Common myeloid progenitor, CD34-positive (primary cell): ENCODE measurements around the gene XRCC2.

ENCODE experiments used
- CTCF ChIA-PET: fragments of 350-600 bp; sonication (Branson Sonifier 250); formaldehyde crosslinking; loops from one replicate; lab custom pipeline; 2021; ENCODE audit warnings: antibody characterized with exemption; lab: Charles Lee
- POLR2A ChIA-PET: fragments of 350-600 bp; sonication (Branson Sonifier 250); formaldehyde crosslinking; loops from one replicate; lab custom pipeline; 2021; ENCODE audit warnings: antibody characterized with exemption; lab: Charles Lee
- DNase-seq, 3 donors: peaks; one replicate each; pipeline versions ENCODE4 v3.0.0 to v3.0.0-alpha.2; 2013
- H3K27ac ChIP-seq, 2 experiments: 1 replicate in 1 of 2; 2 replicates in 1 of 2; pipeline ENCODE4 v1.7.0; 2013; ENCODE audit warnings: inconsistent platforms in 2 of 2, low read length in 2 of 2, mild to moderate bottlenecking in 2 of 2, low read depth in 1 of 2, moderate library complexity in 1 of 2; ENCODE audit not compliant: severe bottlenecking in 2 of 2, insufficient read depth in 1 of 2, poor library complexity in 1 of 2
- H3K27me3 ChIP-seq, 5 experiments: replicated peaks in 2 of 5; 1 replicate in 3 of 5; 2 replicates in 2 of 5; pipeline versions ENCODE4 v1.6.1 to v1.7.0; 2013; ENCODE audit warnings: low read length in 4 of 5, mild to moderate bottlenecking in 2 of 5, moderate library complexity in 2 of 5, inconsistent platforms in 1 of 5; ENCODE audit not compliant: insufficient read depth in 5 of 5, control insufficient read depth in 4 of 5
- H3K36me3 ChIP-seq, 4 experiments: 1 replicate in 2 of 4; 2 replicates in 2 of 4; pipeline versions ENCODE4 v1.6.1 to v1.7.0; 2013; ENCODE audit warnings: low read length in 3 of 4, control low read depth in 1 of 4, mild to moderate bottlenecking in 1 of 4; ENCODE audit not compliant: control insufficient read depth in 4 of 4, insufficient read depth in 4 of 4
- H3K4me1 ChIP-seq, 4 experiments: 1 replicate in 3 of 4; 2 replicates in 1 of 4; pipeline versions ENCODE4 v1.6.1 to v1.7.1; 2013; ENCODE audit warnings: low read length in 3 of 4, mild to moderate bottlenecking in 3 of 4, control low read depth in 1 of 4, inconsistent platforms in 1 of 4, moderate library complexity in 1 of 4; ENCODE audit not compliant: control insufficient read depth in 4 of 4, insufficient read depth in 4 of 4; ENCODE audit errors: control extremely low read depth in 1 of 4
- H3K4me3 ChIP-seq, 7 experiments: 1 replicate in 4 of 7; 2 replicates in 3 of 7; pipeline versions ENCODE4 v1.5.1 to v1.7.0; 2013; ENCODE audit warnings: mild to moderate bottlenecking in 7 of 7, low read length in 6 of 7, moderate library complexity in 6 of 7, inconsistent platforms in 2 of 7, low read depth in 2 of 7, control low read depth in 1 of 7; ENCODE audit not compliant: insufficient read depth in 4 of 7, control insufficient read depth in 1 of 7; ENCODE audit errors: extremely low read depth in 1 of 7
- H3K9me3 ChIP-seq, 5 experiments: 1 replicate in 4 of 5; 2 replicates in 1 of 5; pipeline versions ENCODE4 v1.6.1 to v1.7.1; 2013; ENCODE audit warnings: low read length in 4 of 5, mild to moderate bottlenecking in 2 of 5, inconsistent platforms in 1 of 5, low read depth in 1 of 5, moderate library complexity in 1 of 5; ENCODE audit not compliant: control insufficient read depth in 4 of 5, insufficient read depth in 2 of 5; ENCODE audit errors: control extremely low read depth in 1 of 5
- WGBS: methylation state at CpG from one replicate; pipeline ENCODE4 v1.1.5; 2013; ENCODE audit not compliant: insufficient coverage; 5-methylcytosine and 5-hydroxymethylcytosine counted together

Gene XRCC2

GRCh38 chr7:152618427-152618826, 57.5 kb downstream of the XRCC2 start:
- CTCF ChIA-PET: no interaction called here
- POLR2A ChIA-PET: no interaction called here

GRCh38 chr7:152617056-152617455, 58.9 kb downstream of the XRCC2 start:
- POLR2A ChIA-PET: interaction anchor here (0.7 kb wide), 1 partner anchor 15 kb away, joined by 5 read pairs; no protein-coding TSS in a partner anchor
- H3K36me3 ChIP-seq: no peaks in the 10 kb centered on the region
- no peak for DNase-seq
- CTCF ChIA-PET: no interaction called here
- peaks cover 0 to 5% (median 0%) of the 10 kb centered on the region in 5 experiments for H3K9me3 ChIP-seq
- no peak overlapping the region for H3K4me3 ChIP-seq
- H3K27me3 ChIP-seq: peaks cover 0 to 3% (median 0%) of the 10 kb centered on the region in 5 experiments
- WGBS: 67% methylated on average over 2 of the region's 5 CpGs
- H3K27ac ChIP-seq: no peak overlapping the region
- H3K4me1 ChIP-seq: no peaks in the 10 kb centered on the region

More at GRCh38 chr7:152618427-152618826, 57.5 kb downstream of the XRCC2 start:
- no peak overlapping the region for H3K27ac ChIP-seq
- H3K36me3 ChIP-seq: no peaks in the 10 kb centered on the region
- DNase-seq: no peak
- H3K27me3 ChIP-seq: peaks cover 0 to 3% (median 0%) of the 10 kb centered on the region in 5 experiments
- no CpG with 5 or more reads among the region's 5 CpGs for WGBS
- H3K4me1 ChIP-seq: no peaks in the 10 kb centered on the region
- H3K9me3 ChIP-seq: no peaks in the 10 kb centered on the region
- H3K4me3 ChIP-seq: no peak overlapping the region

- no peaks in the 10 kb centered on the region for H3K4me1 ChIP-seq
- H3K9me3 ChIP-seq: peaks cover 0 to 5% (median 0%) of the 10 kb centered on the region in 5 experiments
- 52% methylated on average over 13 of the region's 13 CpGs for WGBS
- ChIA-PET CTCF (no interaction called here), POLR2A (no interaction called here)
- H3K27me3 ChIP-seq: peaks cover 0 to 3% (median 0%) of the 10 kb centered on the region in 5 experiments
- H3K36me3 ChIP-seq: no peaks in the 10 kb centered on the region
- H3K4me3 ChIP-seq: no peak overlapping the region
- H3K27ac ChIP-seq: no peak overlapping the region
- DNase-seq: peak in 1 of 3 donors; percentile 8
Measured at GRCh38 chr7:152615031-152615741, 60.8 kb downstream of the XRCC2 start.

GRCh38 chr7:152608656-152609055, 67.3 kb downstream of the XRCC2 start:
- ChIA-PET CTCF (interaction anchor here (1.5 kb wide), 1 partner anchor 271 kb away, joined by 3 read pairs; no protein-coding TSS in a partner anchor), POLR2A (no interaction called here)
- no peak for DNase-seq
- WGBS: 80% methylated on average over 4 of the region's 4 CpGs
- Histone ChIP-seq H3K9me3 (peaks cover 0 to 5% (median 0%) of the 10 kb centered on the region in 5 experiments), H3K4me3 (no peak overlapping the region), H3K4me1 (no peaks in the 10 kb centered on the region), H3K36me3 (no peaks in the 10 kb centered on the region), H3K27me3 (no peaks in the 10 kb centered on the region), H3K27ac (no peak overlapping the region)

- Histone ChIP-seq H3K27ac (no peak overlapping the region), H3K4me1 (no peaks in the 10 kb centered on the region), H3K9me3 (peaks cover 0 to 5% (median 0%) of the 10 kb centered on the region in 5 experiments), H3K36me3 (no peaks in the 10 kb centered on the region), H3K4me3 (no peak overlapping the region), H3K27me3 (no peaks in the 10 kb centered on the region)
- POLR2A ChIA-PET: no interaction called here
- CTCF ChIA-PET: interaction anchor here (1.3 to 1.5 kb wide), 2 partner anchors 17 to 271 kb away, joined by 3 read pairs; no protein-coding TSS in a partner anchor
- DNase-seq: no peak
- WGBS: 82% methylated on average over 9 of the region's 10 CpGs
Measured at GRCh38 chr7:152608208-152608607, 67.7 kb downstream of the XRCC2 start.

- Histone ChIP-seq H3K36me3 (no peaks in the 10 kb centered on the region), H3K27ac (no peak overlapping the region), H3K9me3 (no peaks in the 10 kb centered on the region), H3K27me3 (no peaks in the 10 kb centered on the region), H3K4me3 (no peak overlapping the region), H3K4me1 (no peaks in the 10 kb centered on the region)
- CTCF ChIA-PET: interaction anchor here (1.3 kb wide), 1 partner anchor 15 kb away, joined by 3 read pairs; no protein-coding TSS in a partner anchor
- DNase-seq: no peak
- POLR2A ChIA-PET: interaction anchor here (0.6 kb wide), 1 partner anchor 750 kb away, joined by 6 read pairs; no protein-coding TSS in a partner anchor
- 100% methylated on average over 2 of the region's 2 CpGs for WGBS
Measured at GRCh38 chr7:152607007-152607406, 68.9 kb downstream of the XRCC2 start.

- Histone ChIP-seq H3K9me3 (no peaks in the 10 kb centered on the region), H3K27ac (no peak overlapping the region), H3K4me3 (no peak overlapping the region), H3K4me1 (no peaks in the 10 kb centered on the region), H3K36me3 (no peaks in the 10 kb centered on the region), H3K27me3 (no peaks in the 10 kb centered on the region)
- ChIA-PET CTCF (no interaction called here), POLR2A (no interaction called here)
- WGBS: 100% methylated on average over 4 of the region's 6 CpGs
- no peak for DNase-seq
Measured at GRCh38 chr7:152602962-152603361, 73.0 kb downstream of the XRCC2 start.
